ENCODE data around the gene GOLGB1. TPM values are rescaled to one million over a fixed set of nuclear protein-coding genes. Genes with fewer than 3 reads are reported as not detected.

GOLGB1 gene
- total and polyA plus RNA-seq, 2 experiments from 2014 or later, result 32.6 to 54.3 TPM

- no peaks in the 10 kb centered on the region for H3K9me2 ChIP-seq (ENCODE audit: insufficient read depth)
- peak; percentile 13 for DNase-seq
- peaks cover 13% of the 10 kb centered on the region; the same call in 1 of the 2 replicates for H3F3A ChIP-seq (ENCODE audit: insufficient read depth)
- in situ Hi-C loops (cut with MboI), result no loop called here
- no peaks in the 10 kb centered on the region for H4K20me1 ChIP-seq (ENCODE audit: insufficient read depth)
- H3K36me3 ChIP-seq (ENCODE audit: low read depth), result no peaks in the 10 kb centered on the region; the same call in 1 of the 2 replicates
- H3K4me3 ChIP-seq, result peak overlapping the region; percentile 70
- H3K4me2 ChIP-seq (ENCODE audit: unreplicated experiment), result peak overlapping the region; percentile 59
- no peak overlapping the region for H2AFZ ChIP-seq
- H3K9me3 ChIP-seq (ENCODE audit: low read depth), result no peaks in the 10 kb centered on the region
- H3K9ac ChIP-seq, result 0 out of 2 replicates have a peak overlapping the region, but pooled peaks have one; percentile 74
- WGBS, 2 experiments (ENCODE audit: low coverage in 1 of 2, low lambda C conversion rate in 2 of 2, missing lambda C conversion rate in 2 of 2), result 87 to 88% methylated on average over 3 of the region's 3 CpGs
- H3K27ac ChIP-seq, result peak overlapping the region; percentile 77
- peaks cover 25% of the 10 kb centered on the region for H3K79me2 ChIP-seq (ENCODE audit: insufficient read depth)
- TF ChIP-seq EZH2phosphoT487 (IDR thresholded peaks at IDR 0.05; ENCODE audit: insufficient read depth, low read depth), result no peak
- TF ChIP-seq EZH2 (IDR thresholded peaks at IDR 0.05; ENCODE audit: insufficient read depth, poor library complexity, severe bottlenecking), result no peak
- peaks cover 4% of the 10 kb centered on the region; the same call in 1 of the 2 replicates for H3K4me1 ChIP-seq (ENCODE audit: insufficient read depth)
- H3K27me3 ChIP-seq (replicated peaks; ENCODE audit: insufficient read depth), result no peaks in the 10 kb centered on the region
Observed at GRCh38 chr3:121659586-121659985, 90.0 kb downstream of the GOLGB1 start.

GRCh38 chr3:121658716-121659435 lies 90.7 kb downstream of the GOLGB1 start:
- WGBS, 2 experiments (ENCODE audit: low coverage in 1 of 2, low lambda C conversion rate in 2 of 2, missing lambda C conversion rate in 2 of 2), result 97 to 99% methylated on average over 6 of the region's 6 CpGs
- no peaks in the 10 kb centered on the region for H3K9me3 ChIP-seq (ENCODE audit: low read depth)
- H4K20me1 ChIP-seq (ENCODE audit: insufficient read depth), result no peaks in the 10 kb centered on the region
- peaks cover 25% of the 10 kb centered on the region for H3K79me2 ChIP-seq (ENCODE audit: insufficient read depth)
- H3K4me3 ChIP-seq, result no peak overlapping the region
- H3K27ac ChIP-seq, result no peak overlapping the region
- DNase-seq, result no peak
- H3K27me3 ChIP-seq (replicated peaks; ENCODE audit: insufficient read depth), result no peaks in the 10 kb centered on the region
- no peak for TF ChIP-seq EZH2phosphoT487 (IDR thresholded peaks at IDR 0.05; ENCODE audit: insufficient read depth, low read depth)
- no peak for TF ChIP-seq EZH2 (IDR thresholded peaks at IDR 0.05; ENCODE audit: insufficient read depth, poor library complexity, severe bottlenecking)
- no peaks in the 10 kb centered on the region for H3K9me2 ChIP-seq (ENCODE audit: insufficient read depth)
- no peak overlapping the region for H2AFZ ChIP-seq
- no peaks in the 10 kb centered on the region; the same call in 1 of the 2 replicates for H3K36me3 ChIP-seq (ENCODE audit: low read depth)
- peaks cover 13% of the 10 kb centered on the region; the same call in 1 of the 2 replicates for H3F3A ChIP-seq (ENCODE audit: insufficient read depth)
- H3K4me1 ChIP-seq (ENCODE audit: insufficient read depth), result peaks cover 4% of the 10 kb centered on the region; the same call in 1 of the 2 replicates
- no peak overlapping the region for H3K4me2 ChIP-seq (ENCODE audit: unreplicated experiment)
- in situ Hi-C loops (cut with MboI), result no loop called here
- no peak overlapping the region for H3K9ac ChIP-seq

- no peak overlapping the region for H3K9ac ChIP-seq
- TF ChIP-seq EZH2 (IDR thresholded peaks at IDR 0.05; ENCODE audit: insufficient read depth, poor library complexity, severe bottlenecking) (no peak), EZH2phosphoT487 (IDR thresholded peaks at IDR 0.05; ENCODE audit: insufficient read depth, low read depth) (no peak)
- H3K79me2 ChIP-seq (ENCODE audit: insufficient read depth), result peaks cover 21% of the 10 kb centered on the region
- WGBS, 2 experiments (ENCODE audit: low coverage in 1 of 2, low lambda C conversion rate in 2 of 2, missing lambda C conversion rate in 2 of 2), result 84 to 85% methylated on average over 6 of the region's 6 CpGs
- in situ Hi-C loops (cut with MboI), result no loop called here
- no peaks in the 10 kb centered on the region for H3K36me3 ChIP-seq (ENCODE audit: low read depth)
- H3K4me2 ChIP-seq (ENCODE audit: unreplicated experiment), result no peak overlapping the region
- no peak for DNase-seq
- H4K20me1 ChIP-seq (ENCODE audit: insufficient read depth), result no peaks in the 10 kb centered on the region
- no peaks in the 10 kb centered on the region for H3K9me2 ChIP-seq (ENCODE audit: insufficient read depth)
- H3K4me1 ChIP-seq (ENCODE audit: insufficient read depth), result no peaks in the 10 kb centered on the region
- H3K9me3 ChIP-seq (ENCODE audit: low read depth), result no peaks in the 10 kb centered on the region
- H3K4me3 ChIP-seq, result no peak overlapping the region
- no peak overlapping the region for H3K27ac ChIP-seq
- no peaks in the 10 kb centered on the region for H3F3A ChIP-seq (ENCODE audit: insufficient read depth)
- H3K27me3 ChIP-seq (replicated peaks; ENCODE audit: insufficient read depth), result no peaks in the 10 kb centered on the region
- H2AFZ ChIP-seq, result no peak overlapping the region
Observed at GRCh38 chr3:121654493-121655385, 94.8 kb downstream of the GOLGB1 start.

- no peaks in the 10 kb centered on the region for H4K20me1 ChIP-seq (ENCODE audit: insufficient read depth)
- no peak overlapping the region for H2AFZ ChIP-seq
- peak; percentile 14 for DNase-seq
- no peaks in the 10 kb centered on the region for H3F3A ChIP-seq (ENCODE audit: insufficient read depth)
- no peak overlapping the region for H3K4me2 ChIP-seq (ENCODE audit: unreplicated experiment)
- H3K27me3 ChIP-seq (replicated peaks; ENCODE audit: insufficient read depth), result no peaks in the 10 kb centered on the region
- no peaks in the 10 kb centered on the region for H3K79me2 ChIP-seq (ENCODE audit: insufficient read depth)
- no peak for TF ChIP-seq EZH2 (IDR thresholded peaks at IDR 0.05; ENCODE audit: insufficient read depth, poor library complexity, severe bottlenecking)
- TF ChIP-seq EZH2phosphoT487 (IDR thresholded peaks at IDR 0.05; ENCODE audit: insufficient read depth, low read depth), result no peak
- no peak overlapping the region for H3K9ac ChIP-seq
- H3K9me2 ChIP-seq (ENCODE audit: insufficient read depth), result no peaks in the 10 kb centered on the region
- H3K4me3 ChIP-seq, result no peak overlapping the region
- in situ Hi-C loops (cut with MboI), result no loop called here
- H3K27ac ChIP-seq, result no peak overlapping the region
- H3K36me3 ChIP-seq (ENCODE audit: low read depth), result no peaks in the 10 kb centered on the region
- H3K9me3 ChIP-seq (ENCODE audit: low read depth), result no peaks in the 10 kb centered on the region
- no peaks in the 10 kb centered on the region for H3K4me1 ChIP-seq (ENCODE audit: insufficient read depth)
Observed at GRCh38 chr3:121651684-121652083, 97.9 kb downstream of the GOLGB1 start.
